ENCODE measurements around the gene FGG.
"Not testable (repeated sequence)": the region's sequence is repeated elsewhere in the genome, so short reads cannot be mapped to it uniquely, and the experiment has no call there.

Gene FGG

GRCh38 chr4:154610582-154610981 is 1.9 kb downstream of the FGG start:
- DNase-seq: peak; percentile 49 to 63

GRCh38 chr4:154609532-154609931 is 2.9 kb downstream of the FGG start:
- no peak for DNase-seq

GRCh38 chr4:154608361-154609252 is 3.8 kb downstream of the FGG start:
- DNase-seq: no peak

DNA sequence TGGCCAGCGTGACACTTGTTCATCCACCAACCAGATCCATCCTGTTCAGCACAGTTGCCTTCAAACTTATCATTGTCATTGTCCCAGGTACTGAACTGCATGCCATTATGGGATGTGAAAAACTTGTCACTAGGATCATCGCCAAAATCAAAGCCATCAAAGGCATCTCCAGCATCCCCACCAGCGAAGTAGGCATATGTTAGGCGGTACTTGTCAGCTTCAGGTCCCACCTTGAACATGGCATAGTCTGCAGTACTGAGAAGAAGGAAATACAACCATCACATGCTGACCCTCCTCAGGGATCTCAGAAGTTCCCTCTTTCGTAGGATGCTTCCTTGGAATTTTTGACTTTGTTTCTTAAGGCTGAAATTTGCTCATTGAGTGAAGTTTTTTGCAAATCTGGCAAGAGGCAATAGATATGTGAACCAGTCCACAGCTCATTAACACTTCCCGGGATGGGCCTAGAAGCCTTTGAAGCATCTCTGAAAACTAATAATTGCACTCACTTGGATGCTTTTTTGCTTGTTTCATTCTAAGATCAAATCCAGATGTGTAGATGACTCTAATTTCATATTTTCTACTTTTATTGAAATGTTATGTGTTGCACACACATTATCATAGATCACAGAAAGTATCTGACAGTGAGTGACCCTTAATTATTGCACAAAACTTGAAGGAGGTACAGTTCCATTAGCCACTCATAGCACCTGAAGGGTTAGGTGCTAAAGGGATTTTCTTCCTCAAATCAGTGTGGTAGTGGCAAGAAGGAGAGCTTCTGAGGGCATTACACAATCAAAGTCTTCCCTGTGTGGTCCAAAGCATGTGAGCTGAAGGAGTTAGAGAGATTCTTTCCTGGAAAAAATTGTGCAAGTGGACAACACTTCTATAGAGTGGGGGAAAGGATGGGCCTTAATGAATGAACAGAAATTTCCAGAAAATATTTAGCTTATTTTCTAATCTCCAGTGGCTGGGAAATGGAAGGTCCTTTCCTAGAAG is 5.4 kb downstream of the FGG start:
- no peak for DNase-seq

- no peak for DNase-seq
These were observed 7.7 kb downstream of the FGG start for GRCh38 chr4:154604696-154605200.

- DNase-seq: no peak
These were observed 9.2 kb downstream of the FGG start for GRCh38 chr4:154603033-154603943.

DNA sequence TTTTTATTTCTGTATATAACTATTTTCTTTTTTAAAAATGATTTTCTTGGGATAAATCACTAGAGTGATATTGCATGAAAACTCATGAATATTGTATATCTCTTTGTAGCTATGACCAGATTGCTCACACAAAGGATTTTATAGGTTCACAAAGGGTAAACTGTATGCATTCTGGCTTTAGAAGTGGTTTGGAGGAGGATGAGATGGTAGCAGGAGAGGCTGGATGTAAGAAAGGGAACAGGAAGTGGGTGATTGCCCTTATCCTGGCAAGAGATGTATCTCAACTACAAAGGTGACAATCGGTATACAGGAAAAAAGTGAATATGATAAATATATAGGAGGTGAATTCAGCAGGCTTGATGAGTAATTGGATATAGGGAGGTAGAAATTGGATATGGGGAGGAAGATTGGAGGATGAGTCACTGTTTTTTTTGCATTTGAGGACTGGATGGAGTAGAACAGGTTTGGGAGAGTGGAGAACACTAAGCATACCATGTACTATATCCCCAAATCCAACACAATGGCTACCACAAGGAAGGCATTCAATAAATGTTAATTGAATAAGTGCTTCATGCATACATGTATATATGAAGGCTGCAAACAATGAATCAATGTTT is 9.9 kb downstream of the FGG start:
- DNase-seq: no peak

GRCh38 chr4:154597798-154598774 is 14.4 kb downstream of the FGG start:
- no peak for DNase-seq

GRCh38 chr4:154597281-154597680 is 15.2 kb downstream of the FGG start:
- not testable (repeated sequence) for DNase-seq

- no peak for DNase-seq
These were observed 16.6 kb downstream of the FGG start for GRCh38 chr4:154595807-154596206.

GRCh38 chr4:154594343-154594742 is 18.1 kb downstream of the FGG start:
- not testable (repeated sequence) for DNase-seq

GRCh38 chr4:154593868-154594267 is 18.6 kb downstream of the FGG start:
- DNase-seq: no peak

GRCh38 chr4:154591890-154592289 is 20.6 kb downstream of the FGG start:
- DNase-seq: no peak

DNA sequence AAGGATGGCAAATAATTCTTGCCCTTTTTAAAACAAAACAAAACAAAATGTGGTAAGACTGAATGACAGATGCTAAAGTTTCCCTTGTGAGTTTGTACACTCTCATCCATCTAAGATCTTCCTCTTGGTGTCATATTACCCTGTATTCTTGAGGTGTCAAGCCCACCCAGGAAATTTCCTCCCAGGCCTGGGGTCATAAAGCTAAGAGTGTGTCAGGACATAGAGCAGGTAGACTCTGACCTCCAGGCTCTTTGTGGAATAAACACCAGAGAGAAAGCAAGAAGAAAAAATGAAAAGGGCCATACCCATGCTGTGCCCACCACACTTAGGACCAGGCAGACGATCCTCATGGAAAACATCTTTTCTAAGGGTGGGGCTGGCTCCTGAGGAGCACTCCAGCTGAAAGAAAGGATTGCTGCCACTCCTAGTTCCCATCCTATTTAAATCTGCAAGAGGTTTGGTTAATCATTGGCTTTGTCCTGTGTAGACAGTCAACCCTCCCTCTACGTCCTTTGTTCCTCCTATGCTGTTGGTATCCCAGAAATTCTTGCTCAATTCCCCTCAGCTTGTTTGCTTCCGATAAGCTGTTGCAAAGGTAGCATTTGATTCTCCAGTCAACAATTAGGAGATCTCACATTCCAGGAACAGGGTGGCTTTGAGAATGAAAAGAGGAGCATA is 22.0 kb downstream of the FGG start, which contains the start of gene FGA:
TSS of gene FGA (minus strand) at position 414 of the 678 bp plus-strand sequence. CDS start at position 359, 55 bp downstream.
- no peak for DNase-seq

GRCh38 chr4:154589296-154590197 is 22.9 kb downstream of the FGG start:
- DNase-seq: no peak

DNA sequence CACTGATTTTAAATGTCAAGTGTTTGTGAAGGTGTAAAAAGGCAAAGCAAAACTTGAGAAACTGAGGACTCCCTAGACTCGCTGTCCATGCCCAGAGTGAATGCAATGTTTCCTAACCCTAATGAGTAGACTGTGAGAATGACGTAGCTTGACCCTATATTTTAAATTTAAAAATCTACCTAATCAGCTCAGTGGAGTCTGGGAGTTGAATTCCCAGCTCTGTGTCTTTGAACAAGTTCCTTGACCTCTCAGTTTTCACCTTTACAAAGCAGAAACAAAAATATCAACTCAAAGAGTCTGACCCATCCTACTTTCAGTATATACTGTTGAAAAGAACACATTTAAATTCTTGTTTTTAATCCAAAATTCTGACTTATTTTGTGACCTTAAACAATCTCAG is 24.3 kb downstream of the FGG start:
- DNase-seq: no peak

DNA sequence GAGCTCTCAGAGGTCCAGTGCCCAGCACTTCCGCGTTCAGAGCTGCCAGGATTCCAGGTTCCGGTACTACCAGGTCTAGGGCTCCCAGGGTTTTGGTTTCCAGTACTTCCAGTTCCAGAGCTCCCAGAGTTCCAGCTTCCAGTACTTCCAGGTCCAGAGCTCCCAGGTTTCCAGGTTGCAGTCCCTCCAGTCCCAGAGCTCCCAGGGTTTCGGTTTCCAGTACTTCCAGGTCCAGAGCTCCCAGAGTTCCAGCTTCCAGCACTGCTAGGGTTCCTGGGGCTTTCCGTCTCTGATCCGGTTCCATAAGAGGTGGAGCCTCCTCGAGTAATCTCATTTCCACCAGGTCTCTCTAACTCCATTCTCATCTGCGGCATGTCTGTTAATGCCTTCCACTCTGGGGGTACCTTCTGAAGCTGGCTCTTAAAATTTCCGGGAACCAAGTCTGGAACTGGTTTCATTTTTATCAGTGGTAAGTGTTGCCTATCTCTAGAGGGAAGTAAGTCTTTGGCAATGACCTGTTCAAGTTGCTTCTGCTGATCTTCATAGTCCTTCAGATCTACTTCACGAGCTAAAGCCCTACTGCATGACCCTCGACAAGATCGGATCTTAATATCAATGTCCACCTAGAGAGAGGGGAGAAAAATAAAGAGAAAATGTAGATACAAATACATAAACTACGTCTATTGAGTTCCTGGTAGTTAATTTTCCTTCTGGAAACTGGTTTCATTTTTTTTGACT is 26.0 kb downstream of the FGG start:
- no peak for DNase-seq

All from Kasumi-1 (cell line).